HepG2 (cell line): ENCODE results near the gene TMOD2. TPM values are rescaled to one million over a fixed set of nuclear protein-coding genes. Genes with fewer than 3 reads are reported as not detected.

ENCODE experiments used
- ATAC-seq: fragments of 200-7000 bp; cut with Tn5 transposase; 3 replicates; pipeline ENCODE4 v1.9.1; 2020; ENCODE audit warnings: mild to moderate bottlenecking, moderate library complexity
- BruUV-seq: library from RNA; stranded (reverse); fragments of 400-500 nt; replicated peaks from 2 replicates; lab custom pipeline; 2021; lab: Mats Ljungman, UMichigan
- CTCF ChIA-PET: fragments of 300-600 bp; formaldehyde crosslinking; extraction: SDS; loops from one replicate; lab custom pipeline; 2021; ENCODE audit warnings: low total read pairs, inconsistent platforms, low intra/inter-chr PET ratio; lab: Yijun Ruan, JAX
- POLR2A ChIA-PET: fragments of 350-600 bp; sonication (Branson Sonifier 250); formaldehyde crosslinking; loops from one replicate; lab custom pipeline; 2020; ENCODE audit warnings: antibody characterized with exemption, inconsistent platforms; lab: Yijun Ruan, JAX
- DNase-seq: peaks from one replicate; pipeline ENCODE4 v3.0.0-alpha.2; 2015; ENCODE audit warnings: low spot score
- FAIRE-seq: peaks from 3 replicates; lab custom pipeline; 2011; peaks lifted over from hg19 to GRCh38; lab: Jason Lieb, UNC
- H2AFZ ChIP-seq: one replicate; pipeline ENCODE4 v1.6.1; 2011; ENCODE audit warnings: low read length, inconsistent platforms
- H3K27ac ChIP-seq: fragments of 300-600 bp; 3 replicates; pipeline ENCODE4 v1.8.0; 2011; ENCODE audit warnings: mixed run types, mild to moderate bottlenecking, mixed read lengths, low read length, inconsistent platforms; ENCODE audit not compliant: insufficient read depth; ENCODE audit errors: extremely low read length
- H3K27me3 ChIP-seq, 2 experiments: fragments of 200-600 bp in 1 of 2; 2 replicates in 1 of 2; 3 replicates in 1 of 2; pipeline versions ENCODE4 v1.6.0 to v1.8.0; 2011; ENCODE audit warnings: low read length in 2 of 2, mild to moderate bottlenecking in 2 of 2, moderate library complexity in 2 of 2, inconsistent platforms in 1 of 2; ENCODE audit not compliant: insufficient read depth in 2 of 2, control insufficient read depth in 1 of 2
- H3K36me3 ChIP-seq, 2 experiments: fragments of 200-600 bp in 1 of 2; replicated peaks in 1 of 2; 2 replicates in 1 of 2; 3 replicates in 1 of 2; pipeline versions ENCODE4 v1.5.1 to v1.8.0; 2011; ENCODE audit warnings: low read length in 2 of 2, inconsistent platforms in 1 of 2; ENCODE audit not compliant: insufficient read depth in 2 of 2, control insufficient read depth in 1 of 2
- H3K4me1 ChIP-seq: 2 replicates; pipeline ENCODE4 v1.5.1; 2012; ENCODE audit warnings: low read length, inconsistent platforms; ENCODE audit not compliant: insufficient read depth
- H3K4me2 ChIP-seq: 2 replicates; pipeline ENCODE4 v1.6.0; 2011; ENCODE audit warnings: low read depth, low read length, inconsistent platforms
- H3K4me3 ChIP-seq, 3 experiments: fragments of 200-600 bp in 1 of 3; sonication (generic), shearing (Covaris generic) in 1 of 3; replicated peaks in 1 of 3; 2 replicates each; pipeline ENCODE4 v1.5.1; 2011 to 2016; ENCODE audit warnings: low read length in 3 of 3, inconsistent platforms in 2 of 3, low read depth in 2 of 3, mild to moderate bottlenecking in 2 of 3, control low read depth in 1 of 3, mixed read lengths in 1 of 3; ENCODE audit not compliant: insufficient read depth in 1 of 3
- H3K79me2 ChIP-seq: one replicate; pipeline ENCODE4 v1.6.1; 2011; ENCODE audit warnings: low read length, inconsistent platforms; ENCODE audit not compliant: insufficient read depth
- H3K9ac ChIP-seq: 2 replicates; pipeline ENCODE4 v1.6.0; 2011; ENCODE audit warnings: mild to moderate bottlenecking, low read depth, low read length, inconsistent platforms; ENCODE audit not compliant: insufficient read depth
- H3K9me3 ChIP-seq: 2 replicates; pipeline ENCODE4 v1.5.1; 2012; ENCODE audit warnings: mild to moderate bottlenecking, low read length
- H4K20me1 ChIP-seq: 2 replicates; pipeline ENCODE4 v1.6.0; 2011; ENCODE audit warnings: inconsistent platforms, mild to moderate bottlenecking, low read length, moderate library complexity; ENCODE audit not compliant: insufficient read depth
- ADNP ChIP-seq: sonication (generic); formaldehyde crosslinking; IDR thresholded peaks from 2 replicates; pipeline ENCODE4 v1.4.0; 2020; ENCODE audit warnings: missing genetic modification reagents
- FOXP1 ChIP-seq, 2 experiments: fragments of 450-650 bp in 1 of 2; IDR thresholded peaks; 2 replicates each; pipeline ENCODE4 v1.6.1; 2017 to 2018; ENCODE audit warnings: antibody characterized with exemption in 1 of 2
- HHEX ChIP-seq: IDR thresholded peaks from 2 replicates; pipeline ENCODE4 v1.6.1; 2016; ENCODE audit warnings: control low read depth
- HNRNPL ChIP-seq: fragments of 200-400 bp; formaldehyde crosslinking; IDR thresholded peaks from 2 replicates; pipeline ENCODE4 v1.6.1; 2017; ENCODE audit warnings: mild to moderate bottlenecking, low read depth, low read length
- IRF9 ChIP-seq: sonication (generic); formaldehyde crosslinking; IDR thresholded peaks from 2 replicates; pipeline ENCODE4 v1.8.0; 2022; ENCODE audit warnings: missing genetic modification reagents, mild to moderate bottlenecking, borderline replicate concordance
- MAFF ChIP-seq: IDR thresholded peaks from 2 replicates; pipeline ENCODE4 v1.6.1; 2011; ENCODE audit warnings: low read depth, low read length, improper control_type of control experiment
- MAFK ChIP-seq, 2 experiments: IDR thresholded peaks in 1 of 2; conservative IDR thresholded peaks in 1 of 2; 2 replicates each; pipeline ENCODE4 v1.6.1; 2011; ENCODE audit warnings: improper control_type of control experiment in 2 of 2, low read length in 2 of 2
- NR1H2 ChIP-seq: sonication (generic); formaldehyde crosslinking; IDR thresholded peaks from 2 replicates; pipeline ENCODE4 v1.8.1; 2022; ENCODE audit warnings: low read depth, missing genetic modification reagents, borderline replicate concordance
- PAWR ChIP-seq: sonication (generic); formaldehyde crosslinking; IDR thresholded peaks from 2 replicates; pipeline ENCODE4 v1.4.0; 2020; ENCODE audit warnings: missing genetic modification reagents, mild to moderate bottlenecking, borderline replicate concordance
- RAD21 ChIP-seq: fragments of 450-650 bp; formaldehyde crosslinking; IDR thresholded peaks from 2 replicates; pipeline ENCODE4 v1.5.0; 2020; ENCODE audit warnings: mild to moderate bottlenecking
- RARA ChIP-seq: IDR thresholded peaks from 2 replicates; pipeline ENCODE4 v1.6.1; 2016; ENCODE audit warnings: missing genetic modification reagents, missing compliant biosample characterization
- SALL1 ChIP-seq: sonication (generic); formaldehyde crosslinking; IDR thresholded peaks from 2 replicates; pipeline ENCODE4 v1.8.0; 2022; ENCODE audit warnings: mild to moderate bottlenecking, missing genetic modification reagents
- SMC3 ChIP-seq: IDR thresholded peaks from 2 replicates; pipeline ENCODE4 v1.6.1; 2011; ENCODE audit warnings: low read length, improper control_type of control experiment
- STAG1 ChIP-seq: sonication (generic); formaldehyde crosslinking; IDR thresholded peaks from 2 replicates; pipeline ENCODE4 v1.4.0; 2020; ENCODE audit warnings: missing genetic modification reagents
- XRCC5 ChIP-seq: fragments of 200-400 bp; formaldehyde crosslinking; optimal IDR thresholded peaks from 2 replicates; pipeline ENCODE3; 2017; ENCODE audit warnings: mild to moderate bottlenecking, low read length
- ZFP90 ChIP-seq: sonication (generic); formaldehyde crosslinking; IDR thresholded peaks from 2 replicates; pipeline ENCODE4 v1.8.0; 2022; ENCODE audit warnings: missing genetic modification reagents, mild to moderate bottlenecking, inconsistent platforms, borderline replicate concordance
- ZNF280B ChIP-seq: sonication (generic); formaldehyde crosslinking; IDR thresholded peaks from 2 replicates; pipeline ENCODE4 v1.5.0; 2020; ENCODE audit warnings: missing genetic modification reagents, mild to moderate bottlenecking, borderline replicate concordance
- ZNF331 ChIP-seq: sonication (generic); formaldehyde crosslinking; IDR thresholded peaks from 2 replicates; pipeline ENCODE4 v1.4.0; 2020; ENCODE audit warnings: missing genetic modification reagents
- ZNF354B ChIP-seq: sonication (generic); formaldehyde crosslinking; IDR thresholded peaks from 2 replicates; pipeline ENCODE4 v1.8.0; 2022; ENCODE audit warnings: mild to moderate bottlenecking, missing genetic modification reagents
- ZNF383 ChIP-seq: sonication (generic); formaldehyde crosslinking; IDR thresholded peaks from 2 replicates; pipeline ENCODE4 v1.4.0; 2020; ENCODE audit warnings: missing genetic modification reagents, mild to moderate bottlenecking, borderline replicate concordance
- ZNF431 ChIP-seq: sonication (generic); formaldehyde crosslinking; IDR thresholded peaks from 2 replicates; pipeline ENCODE4 v1.9.0; 2022; ENCODE audit warnings: missing genetic modification reagents, low read depth, mild to moderate bottlenecking, borderline replicate concordance
- ZNF468 ChIP-seq: sonication (generic); formaldehyde crosslinking; IDR thresholded peaks from 2 replicates; pipeline ENCODE4 v1.8.0; 2022; ENCODE audit warnings: mild to moderate bottlenecking, moderate library complexity, missing genetic modification reagents
- ZNF589 ChIP-seq: sonication (generic); formaldehyde crosslinking; conservative IDR thresholded peaks from 2 replicates; pipeline ENCODE4 v1.8.0; 2022; ENCODE audit warnings: mild to moderate bottlenecking, moderate library complexity, missing genetic modification reagents
- ZNF766 ChIP-seq: sonication (generic); formaldehyde crosslinking; IDR thresholded peaks from 2 replicates; pipeline ENCODE4 v1.5.0; 2020; ENCODE audit warnings: missing genetic modification reagents, borderline replicate concordance
- ZNF772 ChIP-seq: sonication (generic); formaldehyde crosslinking; IDR thresholded peaks from 2 replicates; pipeline ENCODE4 v1.5.0; 2020; ENCODE audit warnings: mild to moderate bottlenecking, missing genetic modification reagents
- WGBS: methylation state at CpG from one replicate; pipeline ENCODE4 v1.1.6; 2017; ENCODE audit warnings: low lambda C conversion rate; 5-methylcytosine and 5-hydroxymethylcytosine counted together
- in situ Hi-C: cut with HindIII; loops from 2 replicates; pipeline ENCODE4 v1.10.0; 2017; ENCODE audit warnings: low pct_unique_long_range_greater_than_20kb; ENCODE audit not compliant: extremely low pct_ligation_motif_present
- intact Hi-C: fragments of 100-400 bp; cut with micrococcal nuclease; formaldehyde crosslinking; loops from one replicate; pipeline ENCODE4 v1.10.0; 2022; ENCODE audit not compliant: unreplicated experiment
- polyA plus RNA-seq, 8 experiments: library from polyadenylated mRNA; depleted of rRNA in 3 of 8; stranded (reverse) in 7 of 8; unstranded in 1 of 8; fragments of >200 nt; fragmentation: Illumina TruSeq in 4 of 8; extraction: Trizol in 4 of 8; gene quantifications; 2 replicates each; pipeline versions ENCODE4 v1.2.1 to v1.2.3, GENCODE V29; 2011 to 2016; ENCODE audit warnings: low read depth in 4 of 8, missing spikeins in 1 of 8, mixed read lengths in 1 of 8; ENCODE audit not compliant: insufficient read depth in 1 of 8
- total RNA-seq, 5 experiments: library from RNA; depleted of rRNA; stranded (reverse); fragments of >200 nt; fragmentation: Illumina TruSeq; extraction: Trizol; gene quantifications; 2 replicates each; pipeline ENCODE4 v1.2.3, GENCODE V29; 2016; ENCODE audit warnings: low read depth in 1 of 5

The TMOD2 gene
- total and polyA plus RNA-seq, 2 of the 13 experiments (the other 11 are each of a cell fraction or from before 2014, with no cell fraction given) = 0.01 to 0.02 TPM

GRCh38 chr15:51776952-51777569 is 25.7 kb downstream of the TMOD2 start:
- in situ Hi-C loops (no loop called here), intact Hi-C loops (loop anchor here (1.0 to 10.0 kb wide), 2 partner anchors 127 to 242 kb away; no protein-coding TSS in a partner anchor)
- ChIA-PET CTCF (interaction anchor here (0.8 to 3.3 kb wide), 3 partner anchors 124 to 130 kb away, joined by 3 to 107 read pairs (median 6); no protein-coding TSS in a partner anchor), POLR2A (interaction anchor here (2.2 kb wide), 1 partner anchor 127 kb away, joined by 6 read pairs; no protein-coding TSS in a partner anchor)
- FAIRE-seq (peak; percentile 94), DNase-seq (peak; percentile 74), ATAC-seq (peak; percentile 94)
- Histone ChIP-seq H3K79me2 (no peaks in the 10 kb centered on the region), H3K9me3 (no peaks in the 10 kb centered on the region), H4K20me1 (no peaks in the 10 kb centered on the region; the same call in 1 of the 2 replicates), H2AFZ (no peak overlapping the region), H3K9ac (no peak overlapping the region), H3K27ac (no peak overlapping the region), H3K4me2 (no peak overlapping the region; the same call in 1 of the 2 replicates), H3K4me1 (peaks cover 6% of the 10 kb centered on the region; the same call in 1 of the 2 replicates), H3K36me3 (no peaks in the 10 kb centered on the region), H3K27me3 (no peaks in the 10 kb centered on the region), H3K4me3 (no peak overlapping the region)
- 17% methylated on average over 6 of the region's 6 CpGs for WGBS
- BruUV-seq = no TSS peak
- TF ChIP-seq IRF9 (CRISPR knock-in tag) = no peak
- TF ChIP-seq SALL1 (CRISPR knock-in tag) = no peak
- no peak for TF ChIP-seq ZNF280B (CRISPR knock-in tag)
- no peak for TF ChIP-seq ZNF589 (CRISPR knock-in tag)
- TF ChIP-seq PAWR = no peak
- peak; percentile 51; the same call in 1 of the 2 replicates for TF ChIP-seq RAD21
- no peak for TF ChIP-seq ZNF383
- TF ChIP-seq HNRNPL = no peak
- no peak for TF ChIP-seq FOXP1 (IDR thresholded peaks at IDR 0.05)
- TF ChIP-seq FOXP1 (CRISPR knock-in tag; IDR thresholded peaks at IDR 0.05) = no peak
- no peak for TF ChIP-seq RARA (CRISPR knock-in tag)
- no peak for TF ChIP-seq ZNF331 (CRISPR knock-in tag)
- TF ChIP-seq NR1H2 (CRISPR knock-in tag) = no peak
- peak; percentile 65 to 77; a peak in 3 of 4 replicates for TF ChIP-seq MAFK (conservative IDR thresholded peaks at IDR 0.05 in 1 of 2, IDR thresholded peaks at IDR 0.05 in 1 of 2; ENCODE audit: low read length in 2 of 2)
- TF ChIP-seq MAFF = peak; percentile 59
- TF ChIP-seq ZFP90 (CRISPR knock-in tag) = no peak
- TF ChIP-seq SMC3 = peak; percentile 75
- no peak for TF ChIP-seq ZNF772 (CRISPR knock-in tag)
- TF ChIP-seq ZNF766 (CRISPR knock-in tag) = no peak
- TF ChIP-seq ZNF354B (CRISPR knock-in tag) = 0 out of 2 replicates have a peak, but pooled peaks have one; percentile 50
- TF ChIP-seq STAG1 = peak; percentile 63
- TF ChIP-seq ADNP (CRISPR knock-in tag) = no peak
- no peak for TF ChIP-seq ZNF468
- TF ChIP-seq XRCC5 = peak; percentile 27
- TF ChIP-seq ZNF431 (CRISPR knock-in tag) = no peak
- no peak for TF ChIP-seq HHEX (CRISPR knock-in tag)
